Activated CD4-positive, alpha-beta memory T cell treated with anti-CD3 and anti-CD28 coated beads, Interleukin-2, amount 10 ng/mL, durations not matched to agents 7 days and 5 days (primary cell): Measurements from ENCODE around the gene CCDC85A. TPM values are rescaled to one million over a fixed set of nuclear protein-coding genes. Genes with fewer than 3 reads are reported as not detected.

Source experiments
- CTCF ChIA-PET: fragments of 350-600 bp; sonication (Branson Sonifier 250); formaldehyde crosslinking; loops from one replicate; lab custom pipeline; 2021; ENCODE audit warnings: antibody characterized with exemption, inconsistent platforms; lab: Charles Lee
- POLR2A ChIA-PET: fragments of 350-600 bp; sonication (Branson Sonifier 250); formaldehyde crosslinking; loops from one replicate; lab custom pipeline; 2021; ENCODE audit warnings: antibody characterized with exemption; lab: Charles Lee
- DNase-seq: peaks from one replicate; pipeline ENCODE4 v3.0.0-alpha.2; 2020
- H3K27ac Mint-ChIP-seq: one replicate; pipeline ENCODE4 v1.8.0; 2021; ENCODE audit warnings: mild to moderate bottlenecking, mixed read lengths
- H3K27me3 Mint-ChIP-seq: one replicate; pipeline ENCODE4 v1.8.0; 2021; ENCODE audit warnings: mixed read lengths
- H3K36me3 Mint-ChIP-seq: one replicate; pipeline ENCODE4 v1.8.0; 2021; ENCODE audit warnings: low read depth, mixed read lengths
- H3K4me1 Mint-ChIP-seq: one replicate; pipeline ENCODE4 v1.8.0; 2021; ENCODE audit warnings: mixed read lengths
- H3K4me3 Mint-ChIP-seq: one replicate; pipeline ENCODE4 v1.8.0; 2021; ENCODE audit warnings: mild to moderate bottlenecking, mixed read lengths
- H3K9me3 Mint-ChIP-seq: one replicate; pipeline ENCODE4 v1.8.0; 2021; ENCODE audit warnings: mixed read lengths
- total RNA-seq, 2 experiments: library from RNA; stranded (reverse); gene quantifications; one replicate each; pipeline ENCODE4 v1.2.3, GENCODE V29; 2021

Gene CCDC85A
- total RNA-seq, 2 experiments from 2014 or later, result not detected

- H3K27me3 Mint-ChIP-seq, result no peaks in the 10 kb centered on the region
- H3K27ac Mint-ChIP-seq, result no peak overlapping the region
- ChIA-PET CTCF (no interaction called here), POLR2A (no interaction called here)
- no peak for DNase-seq
- no peaks in the 10 kb centered on the region for H3K4me1 Mint-ChIP-seq
- H3K9me3 Mint-ChIP-seq, result peaks cover 2% of the 10 kb centered on the region
- no peak overlapping the region for H3K4me3 Mint-ChIP-seq
- H3K36me3 Mint-ChIP-seq, result no peaks in the 10 kb centered on the region
Observed at GRCh38 chr2:56266761-56267414, 83.1 kb downstream of the CCDC85A start.

DNA sequence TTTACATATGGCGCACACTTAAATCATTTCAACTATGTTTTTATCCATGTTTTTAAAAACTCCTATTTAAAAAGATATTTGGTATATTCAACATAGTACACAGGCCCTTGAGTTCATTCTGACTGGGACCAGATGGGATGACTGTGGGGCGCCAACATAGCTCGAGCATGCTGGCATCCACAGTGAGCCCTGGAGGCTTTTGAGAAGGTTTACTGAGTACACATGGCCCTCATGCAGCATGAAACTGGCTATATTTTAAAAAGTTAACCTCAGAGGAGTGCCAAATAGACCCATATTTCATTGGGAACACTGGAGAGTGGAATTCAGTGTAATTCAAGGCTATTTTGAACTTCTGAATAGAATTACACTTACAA is 83.6 kb downstream of the CCDC85A start:
- Mint-ChIP-seq H3K36me3 (no peaks in the 10 kb centered on the region), H3K9me3 (peaks cover 2% of the 10 kb centered on the region), H3K27me3 (no peaks in the 10 kb centered on the region), H3K4me3 (no peak overlapping the region), H3K27ac (no peak overlapping the region), H3K4me1 (no peaks in the 10 kb centered on the region)
- DNase-seq, result no peak
- ChIA-PET CTCF (no interaction called here), POLR2A (no interaction called here)

- DNase-seq, result no peak
- H3K36me3 Mint-ChIP-seq, result no peaks in the 10 kb centered on the region
- POLR2A ChIA-PET, result no interaction called here
- CTCF ChIA-PET, result interaction anchor here (0.9 kb wide), 1 partner anchor 85 kb away, joined by 3 read pairs; the partner anchor contains the start of gene CCDC85A
- H3K27ac Mint-ChIP-seq, result no peak overlapping the region
- no peaks in the 10 kb centered on the region for H3K9me3 Mint-ChIP-seq
- no peak overlapping the region for H3K4me3 Mint-ChIP-seq
- H3K27me3 Mint-ChIP-seq, result no peaks in the 10 kb centered on the region
- no peaks in the 10 kb centered on the region for H3K4me1 Mint-ChIP-seq
Observed at GRCh38 chr2:56268856-56269255, 85.1 kb downstream of the CCDC85A start.

DNA sequence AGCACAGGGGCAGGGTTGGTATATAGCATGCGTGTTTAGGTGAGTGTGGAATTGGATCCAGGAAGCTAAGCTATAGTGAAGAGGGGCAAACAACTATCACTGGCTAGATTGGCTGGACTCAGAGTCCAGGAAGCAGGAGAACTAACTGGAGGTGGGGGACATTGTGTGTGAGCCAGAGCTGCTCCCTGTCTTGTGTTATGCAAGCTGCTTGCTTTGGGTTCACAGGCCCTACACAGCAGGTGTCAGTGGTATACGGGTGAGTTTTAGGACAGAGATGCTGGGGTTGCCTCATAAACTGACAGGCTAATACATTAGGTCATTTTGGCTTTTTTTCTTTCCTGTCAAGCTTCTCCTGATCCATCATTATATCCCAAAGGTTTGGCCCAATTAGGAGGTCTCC is 87.5 kb downstream of the CCDC85A start:
- DNase-seq, result no peak
- H3K36me3 Mint-ChIP-seq, result no peaks in the 10 kb centered on the region
- CTCF ChIA-PET, result no interaction called here

GRCh38 chr2:56285224-56285623 is 101.4 kb downstream of the CCDC85A start:
- no peaks in the 10 kb centered on the region for H3K4me1 Mint-ChIP-seq
- no peak overlapping the region for H3K4me3 Mint-ChIP-seq
- H3K36me3 Mint-ChIP-seq, result no peaks in the 10 kb centered on the region
- POLR2A ChIA-PET, result no interaction called here
- CTCF ChIA-PET, result no interaction called here
- DNase-seq, result no peak
- H3K9me3 Mint-ChIP-seq, result no peaks in the 10 kb centered on the region
- H3K27ac Mint-ChIP-seq, result no peak overlapping the region
- H3K27me3 Mint-ChIP-seq, result no peaks in the 10 kb centered on the region

More for the DNA sequence above, 87.5 kb downstream of the CCDC85A start:
- no peak overlapping the region for H3K27ac Mint-ChIP-seq
- H3K27me3 Mint-ChIP-seq, result no peaks in the 10 kb centered on the region
- no peaks in the 10 kb centered on the region for H3K4me1 Mint-ChIP-seq
- no peaks in the 10 kb centered on the region for H3K9me3 Mint-ChIP-seq
- no peak overlapping the region for H3K4me3 Mint-ChIP-seq
- POLR2A ChIA-PET, result no interaction called here

GRCh38 chr2:56286936-56287335 is 103.1 kb downstream of the CCDC85A start:
- no peak overlapping the region for H3K4me3 Mint-ChIP-seq
- DNase-seq, result no peak
- ChIA-PET POLR2A (no interaction called here), CTCF (no interaction called here)
- no peaks in the 10 kb centered on the region for H3K9me3 Mint-ChIP-seq
- H3K4me1 Mint-ChIP-seq, result no peaks in the 10 kb centered on the region
- H3K27me3 Mint-ChIP-seq, result no peaks in the 10 kb centered on the region
- H3K27ac Mint-ChIP-seq, result no peak overlapping the region
- no peaks in the 10 kb centered on the region for H3K36me3 Mint-ChIP-seq

GRCh38 chr2:56287508-56287907 is 103.7 kb downstream of the CCDC85A start:
- Mint-ChIP-seq H3K27me3 (no peaks in the 10 kb centered on the region), H3K4me3 (no peak overlapping the region), H3K36me3 (no peaks in the 10 kb centered on the region), H3K4me1 (no peaks in the 10 kb centered on the region), H3K9me3 (no peaks in the 10 kb centered on the region), H3K27ac (no peak overlapping the region)
- ChIA-PET CTCF (no interaction called here), POLR2A (no interaction called here)
- no peak for DNase-seq

- Mint-ChIP-seq H3K27ac (no peak overlapping the region), H3K36me3 (no peaks in the 10 kb centered on the region), H3K9me3 (no peaks in the 10 kb centered on the region), H3K4me3 (no peak overlapping the region), H3K27me3 (no peaks in the 10 kb centered on the region), H3K4me1 (no peaks in the 10 kb centered on the region)
- ChIA-PET POLR2A (no interaction called here), CTCF (no interaction called here)
- DNase-seq, result no peak
Observed at GRCh38 chr2:56287974-56288373, 104.2 kb downstream of the CCDC85A start.

GRCh38 chr2:56288838-56289580 is 105.2 kb downstream of the CCDC85A start:
- Mint-ChIP-seq H3K27ac (no peak overlapping the region), H3K4me3 (no peak overlapping the region), H3K27me3 (no peaks in the 10 kb centered on the region), H3K4me1 (no peaks in the 10 kb centered on the region), H3K36me3 (no peaks in the 10 kb centered on the region), H3K9me3 (no peaks in the 10 kb centered on the region)
- CTCF ChIA-PET, result no interaction called here
- POLR2A ChIA-PET, result no interaction called here
- DNase-seq, result no peak

DNA sequence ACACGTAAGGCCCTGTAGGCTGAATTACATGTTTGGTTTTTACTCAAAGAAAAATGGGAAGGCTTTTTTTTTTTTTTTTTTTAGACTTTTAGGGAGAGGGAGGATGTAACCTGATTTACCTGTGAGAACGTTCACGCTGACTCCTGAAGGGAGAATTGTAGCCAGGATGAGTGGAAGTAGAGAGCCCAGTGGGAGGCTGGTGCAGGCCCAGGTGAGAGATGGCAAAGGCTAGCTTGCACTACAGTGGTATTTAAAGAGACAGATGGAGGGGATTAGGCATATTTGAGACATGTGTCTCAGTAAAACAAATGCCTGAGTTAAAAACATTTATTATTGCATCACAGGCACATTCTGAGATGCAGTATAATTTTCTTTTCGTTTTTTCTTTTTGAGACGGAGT is 107.9 kb downstream of the CCDC85A start:
- CTCF ChIA-PET, result no interaction called here
- no peak for DNase-seq
- no peaks in the 10 kb centered on the region for H3K4me1 Mint-ChIP-seq
- no peaks in the 10 kb centered on the region for H3K27me3 Mint-ChIP-seq
- H3K9me3 Mint-ChIP-seq, result no peaks in the 10 kb centered on the region
- H3K27ac Mint-ChIP-seq, result no peak overlapping the region
- no peaks in the 10 kb centered on the region for H3K36me3 Mint-ChIP-seq
- POLR2A ChIA-PET, result no interaction called here
- no peak overlapping the region for H3K4me3 Mint-ChIP-seq

DNA sequence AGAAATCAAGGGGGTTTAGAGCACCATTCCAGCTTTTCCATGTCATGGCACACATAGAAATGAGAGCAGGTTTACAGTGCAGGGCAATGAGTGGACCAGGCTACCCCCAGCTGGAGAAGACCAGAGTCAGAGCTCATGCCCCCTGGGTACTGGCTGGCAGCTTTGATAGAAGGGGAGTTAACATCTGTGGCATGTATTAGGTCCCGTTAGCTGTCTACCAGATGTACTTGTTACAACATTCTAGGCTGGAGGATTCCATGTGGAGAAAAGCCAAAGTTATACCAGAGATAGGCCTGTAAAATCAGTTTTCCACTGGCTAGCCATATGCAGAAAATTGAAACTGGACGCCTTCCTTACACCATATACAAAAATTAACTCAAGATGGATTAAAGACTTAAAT is 109.2 kb downstream of the CCDC85A start:
- Mint-ChIP-seq H3K27me3 (no peaks in the 10 kb centered on the region), H3K36me3 (no peaks in the 10 kb centered on the region), H3K27ac (no peak overlapping the region), H3K4me3 (no peak overlapping the region), H3K4me1 (no peaks in the 10 kb centered on the region), H3K9me3 (no peaks in the 10 kb centered on the region)
- CTCF ChIA-PET, result no interaction called here
- no peak for DNase-seq
- POLR2A ChIA-PET, result no interaction called here

DNA sequence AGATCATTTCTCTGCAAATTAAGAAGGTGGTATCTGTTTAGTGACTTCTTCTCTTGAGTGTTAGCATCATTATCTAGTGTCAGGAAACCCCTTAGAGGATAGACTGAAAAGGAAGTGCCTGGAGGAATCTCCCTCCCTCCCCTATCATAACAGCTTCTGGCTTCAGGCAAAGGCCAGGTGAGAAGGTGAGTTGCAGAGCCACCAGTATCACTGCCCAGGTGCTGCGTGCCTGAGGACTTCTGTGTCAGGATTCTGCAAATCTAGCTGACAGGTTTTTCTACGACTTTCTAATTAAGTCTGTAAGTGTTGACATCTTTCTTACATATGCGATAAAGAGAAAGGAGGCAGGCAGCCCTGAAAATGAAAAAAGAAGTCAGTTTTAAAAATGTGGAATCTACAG is 111.9 kb downstream of the CCDC85A start:
- Mint-ChIP-seq H3K36me3 (no peaks in the 10 kb centered on the region), H3K4me1 (no peaks in the 10 kb centered on the region), H3K27me3 (no peaks in the 10 kb centered on the region), H3K9me3 (no peaks in the 10 kb centered on the region), H3K27ac (no peak overlapping the region), H3K4me3 (no peak overlapping the region)
- ChIA-PET CTCF (no interaction called here), POLR2A (no interaction called here)
- no peak for DNase-seq

GRCh38 chr2:56297671-56298070 is 113.9 kb downstream of the CCDC85A start:
- Mint-ChIP-seq H3K4me3 (no peak overlapping the region), H3K27me3 (no peaks in the 10 kb centered on the region), H3K27ac (no peak overlapping the region), H3K36me3 (no peaks in the 10 kb centered on the region), H3K4me1 (no peaks in the 10 kb centered on the region), H3K9me3 (peaks cover 5% of the 10 kb centered on the region)
- no peak for DNase-seq
- ChIA-PET POLR2A (no interaction called here), CTCF (no interaction called here)

- Mint-ChIP-seq H3K4me1 (no peaks in the 10 kb centered on the region), H3K27ac (no peak overlapping the region), H3K4me3 (no peak overlapping the region), H3K9me3 (peaks cover 5% of the 10 kb centered on the region), H3K36me3 (no peaks in the 10 kb centered on the region), H3K27me3 (no peaks in the 10 kb centered on the region)
- POLR2A ChIA-PET, result no interaction called here
- DNase-seq, result no peak
- CTCF ChIA-PET, result no interaction called here
Observed at GRCh38 chr2:56299171-56299691, 115.4 kb downstream of the CCDC85A start.
